HG02588 (cell line): ENCODE results near the gene FOXP1.
"Not testable (repeated sequence)": the region's sequence is repeated elsewhere in the genome, so short reads cannot be mapped to it uniquely, and the experiment has no call there.

ENCODE experiments used
- ATAC-seq: cut with Tn5 transposase; IDR thresholded peaks from one replicate; pipeline ENCODE4 v1.9.1; 2021; ENCODE audit warnings: mild to moderate bottlenecking, moderate library complexity; ENCODE audit not compliant: unreplicated experiment

Gene FOXP1

DNA sequence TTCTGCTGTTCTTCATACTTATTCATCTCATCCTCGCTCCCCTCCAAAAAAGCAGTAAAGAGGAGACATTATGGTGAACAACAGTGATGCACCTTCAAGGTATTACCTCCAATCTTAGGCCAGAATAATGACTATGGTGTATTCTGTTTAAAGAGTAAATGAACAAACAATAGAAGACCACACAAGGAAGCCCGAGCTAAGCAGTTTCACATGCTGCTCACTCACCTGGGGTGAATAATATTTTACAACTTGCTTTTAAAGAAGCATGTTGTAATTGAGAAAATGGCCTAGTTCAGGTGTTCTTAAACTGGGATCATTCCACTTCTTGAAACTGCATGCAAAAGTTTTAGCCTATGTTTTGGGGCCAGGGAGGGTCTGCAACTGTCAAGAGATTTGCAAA lies 581.2 kb downstream of the FOXP1 start:
- no peak for ATAC-seq

DNA sequence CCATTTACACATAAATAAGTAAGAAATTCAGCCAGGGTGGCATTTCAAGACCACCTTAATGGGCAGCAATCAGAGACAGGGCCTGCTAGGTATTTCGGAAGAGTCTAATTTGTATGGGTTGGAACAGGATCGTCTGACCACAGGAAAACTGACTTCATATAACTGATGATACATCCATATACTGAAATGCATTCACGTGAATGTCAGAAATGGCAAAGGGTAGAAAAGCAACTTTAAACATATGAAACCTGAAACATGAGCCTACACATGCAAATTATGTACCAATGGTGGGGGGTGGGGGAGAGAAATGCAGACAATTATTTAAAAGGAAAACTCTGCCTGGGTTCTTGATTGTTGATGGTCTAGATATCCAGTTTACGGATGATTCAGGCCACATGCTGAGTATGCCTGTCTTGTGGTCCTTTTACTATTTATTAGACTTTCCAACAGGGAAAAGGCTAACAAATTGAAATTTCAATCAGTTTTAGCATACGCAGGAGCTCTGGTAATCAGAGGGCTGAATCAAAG lies 582.2 kb downstream of the FOXP1 start:
- ATAC-seq = no peak

- no peak for ATAC-seq
These were observed 583.0 kb downstream of the FOXP1 start for GRCh38 chr3:71000483-71000882.

- no peak for ATAC-seq
These were observed 583.8 kb downstream of the FOXP1 start for GRCh38 chr3:70999730-71000129.

- no peak for ATAC-seq
These were observed 587.4 kb downstream of the FOXP1 start for GRCh38 chr3:70996082-70996481.

- ATAC-seq = no peak
These were observed 588.9 kb downstream of the FOXP1 start for GRCh38 chr3:70994644-70995043.

DNA sequence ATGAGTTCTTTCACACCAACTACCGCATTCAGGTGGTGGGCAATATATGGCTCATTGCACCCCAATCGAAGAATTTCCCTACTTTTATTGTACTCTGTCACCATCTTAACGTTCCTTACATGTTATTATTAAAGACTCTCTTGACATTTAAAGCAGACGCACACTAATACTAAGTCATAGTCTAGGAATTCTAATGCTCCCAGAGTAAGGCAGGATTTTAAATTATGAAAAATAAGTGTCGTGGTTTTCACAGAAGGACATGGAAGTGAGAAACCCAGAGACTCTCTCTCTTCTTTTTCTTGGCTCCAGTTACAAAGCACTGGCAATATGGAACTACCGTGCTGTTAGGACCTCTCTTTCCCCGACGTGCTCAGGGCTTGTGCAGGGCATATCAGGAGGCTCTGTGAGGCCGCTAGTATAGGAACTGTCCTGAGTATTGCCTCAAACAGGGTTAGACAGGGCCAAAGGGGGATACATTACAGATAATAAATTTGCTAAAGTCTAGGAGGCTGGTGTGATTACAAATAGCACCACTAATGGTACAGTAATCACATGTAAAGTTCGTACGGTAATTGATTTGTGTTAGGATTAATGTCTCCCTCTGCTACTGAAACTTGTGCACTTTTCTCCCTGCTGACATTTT lies 590.8 kb downstream of the FOXP1 start:
- no peak for ATAC-seq

GRCh38 chr3:70992131-70992530 lies 591.4 kb downstream of the FOXP1 start:
- no peak for ATAC-seq

DNA sequence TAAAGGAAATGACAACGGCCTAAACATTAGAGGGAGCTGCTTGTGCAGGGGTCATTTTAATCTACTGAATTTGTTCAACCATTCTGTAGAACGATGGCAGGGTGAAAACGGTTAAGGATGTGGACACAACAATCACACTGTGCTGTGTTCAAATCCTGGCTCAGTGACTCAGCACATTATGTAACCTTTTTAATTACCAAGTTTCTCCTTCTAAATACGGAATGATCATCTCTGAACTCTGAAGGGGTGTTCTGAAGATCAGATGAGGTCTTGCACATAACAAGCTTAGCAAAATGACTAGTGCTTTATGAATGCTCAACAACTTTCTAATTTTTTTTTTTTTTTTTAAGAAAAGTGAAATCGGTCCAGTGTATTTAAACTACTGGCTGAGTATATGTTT lies 592.8 kb downstream of the FOXP1 start:
- no peak for ATAC-seq

- ATAC-seq = no peak
These were observed 593.3 kb downstream of the FOXP1 start for GRCh38 chr3:70990185-70990584.

GRCh38 chr3:70989174-70989573 lies 594.4 kb downstream of the FOXP1 start:
- ATAC-seq = no peak

GRCh38 chr3:70988111-70988510 lies 595.4 kb downstream of the FOXP1 start:
- ATAC-seq = no peak

DNA sequence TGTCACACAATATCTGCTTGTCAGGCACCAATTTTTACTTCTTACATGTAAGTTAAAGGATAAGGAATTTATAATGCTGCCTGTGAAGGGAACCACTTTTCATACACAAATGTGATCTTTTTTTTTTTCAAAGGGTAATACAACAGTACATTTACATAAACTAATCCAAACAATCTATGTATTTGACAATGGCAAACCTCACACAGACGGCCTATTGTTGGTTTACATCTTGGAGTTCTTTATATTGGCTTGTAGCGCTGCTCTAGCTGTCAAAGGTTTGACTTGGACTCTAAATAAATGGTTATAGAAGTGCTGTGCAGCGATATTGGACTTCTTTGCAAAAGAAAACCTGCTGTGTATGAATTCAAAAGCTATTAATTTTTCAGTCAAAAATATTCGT lies 598.0 kb downstream of the FOXP1 start:
- ATAC-seq = no peak

DNA sequence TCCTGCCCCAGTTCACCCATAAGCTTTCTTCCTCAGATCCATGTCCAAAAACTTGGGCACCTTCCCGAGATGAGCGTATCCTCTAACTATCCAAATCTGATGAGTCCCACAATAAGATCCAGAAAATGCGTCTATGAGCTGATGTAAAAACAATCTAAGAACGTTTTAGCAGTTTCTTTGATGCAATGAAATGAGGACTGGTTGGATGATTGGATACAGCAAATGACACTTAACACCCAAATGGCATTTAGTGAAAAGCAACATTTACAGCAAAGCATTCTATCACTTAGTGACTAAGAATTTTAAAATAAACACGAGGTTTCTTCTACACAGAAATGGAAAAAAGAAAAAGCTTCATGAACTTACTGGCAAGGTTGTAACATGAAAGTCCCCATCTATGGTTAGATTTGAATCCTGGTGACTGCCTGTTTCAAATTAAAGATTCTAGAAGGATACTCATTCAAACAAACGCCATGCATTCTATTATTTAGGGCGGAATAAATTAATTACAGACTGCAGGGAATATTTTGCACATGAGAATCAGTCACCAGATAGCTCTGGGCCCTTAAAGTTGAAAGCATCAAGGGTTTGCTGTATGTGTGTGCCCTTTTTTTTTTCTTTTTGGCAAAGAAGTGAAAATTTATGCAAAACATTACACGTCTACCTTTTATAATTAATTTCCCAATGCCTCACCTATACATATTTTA lies 598.6 kb downstream of the FOXP1 start:
- no peak for ATAC-seq

DNA sequence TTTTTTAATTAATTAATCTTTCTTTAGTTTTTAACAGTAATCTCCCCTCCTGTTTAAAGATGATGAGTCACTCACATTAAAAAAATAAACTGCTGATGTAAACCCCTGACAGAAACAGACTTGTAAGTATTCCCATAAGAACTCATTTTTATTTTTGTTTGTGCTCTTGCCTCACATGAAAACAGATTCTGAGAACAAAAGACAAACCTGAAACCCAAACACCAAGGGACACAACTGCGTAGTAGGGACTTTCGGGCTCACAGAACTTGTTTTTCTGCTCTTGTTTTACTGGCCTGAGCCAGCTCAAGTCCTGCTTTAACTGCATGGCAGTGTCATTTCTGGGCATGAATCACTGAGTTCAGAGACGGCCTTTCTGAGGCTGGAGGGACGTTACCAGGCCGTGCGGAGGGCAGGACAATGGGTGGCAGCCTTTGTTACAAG lies 600.8 kb downstream of the FOXP1 start:
- peak; percentile 75 for ATAC-seq

- no peak for ATAC-seq
These were observed 601.2 kb downstream of the FOXP1 start for GRCh38 chr3:70982284-70982683.

- ATAC-seq = no peak
These were observed 602.2 kb downstream of the FOXP1 start for GRCh38 chr3:70981231-70981880.

GRCh38 chr3:70980646-70981170 lies 602.8 kb downstream of the FOXP1 start:
- ATAC-seq = peak; percentile 44

GRCh38 chr3:70979983-70980645 lies 603.4 kb downstream of the FOXP1 start:
- ATAC-seq = no peak

DNA sequence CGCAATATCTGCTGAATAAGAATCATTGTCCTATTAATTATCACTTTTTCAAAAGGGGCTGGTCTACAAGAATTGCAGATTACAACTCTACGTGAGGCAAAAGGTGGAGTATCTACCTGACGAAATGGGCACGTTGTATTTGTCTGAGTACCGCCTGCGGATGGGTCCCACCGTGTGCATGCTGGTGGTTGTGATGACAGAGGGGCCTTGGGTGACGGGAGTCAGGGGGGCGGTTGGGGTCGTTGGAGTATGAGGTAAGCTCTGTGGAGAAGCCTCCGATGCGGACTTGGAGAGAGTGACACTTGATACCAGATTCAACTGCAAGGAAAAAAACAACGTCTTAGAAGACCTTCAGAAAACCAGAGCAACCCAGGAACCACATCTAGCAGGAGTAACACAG lies 605.8 kb downstream of the FOXP1 start:
- no peak for ATAC-seq

DNA sequence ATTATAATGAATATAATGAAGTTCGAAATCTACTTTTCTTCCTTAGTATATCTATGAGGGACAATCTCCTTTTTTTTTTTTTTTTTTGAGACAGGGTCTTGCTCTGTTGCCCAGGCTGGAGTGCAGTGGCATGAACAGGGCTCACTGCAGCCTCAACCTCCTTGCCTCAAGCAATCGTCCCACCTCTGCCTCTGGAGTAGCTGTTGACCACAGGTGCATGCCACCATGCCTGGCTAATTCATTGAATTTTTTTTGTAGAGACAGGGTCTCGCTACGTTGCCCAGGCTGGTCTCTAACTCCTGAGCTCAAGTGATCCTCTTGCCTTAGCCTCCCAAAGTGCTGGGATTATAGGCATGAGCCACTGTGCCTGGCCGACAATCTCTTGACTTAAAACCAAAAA lies 607.5 kb downstream of the FOXP1 start:
- not testable (repeated sequence) for ATAC-seq
